Measurements from ENCODE around the gene RAD51. TPM values are rescaled to one million over a fixed set of nuclear protein-coding genes. Genes with fewer than 3 reads are reported as not detected.
A peak's percentile ranks its signal among the peaks of the same experiment; 100 is the strongest.

Gene RAD51
- total and polyA plus RNA-seq, 2 donors (not counting 3 experiments of a cell fraction or from before 2014, with no cell fraction given) = 11.1 to 30.9 TPM

DNA sequence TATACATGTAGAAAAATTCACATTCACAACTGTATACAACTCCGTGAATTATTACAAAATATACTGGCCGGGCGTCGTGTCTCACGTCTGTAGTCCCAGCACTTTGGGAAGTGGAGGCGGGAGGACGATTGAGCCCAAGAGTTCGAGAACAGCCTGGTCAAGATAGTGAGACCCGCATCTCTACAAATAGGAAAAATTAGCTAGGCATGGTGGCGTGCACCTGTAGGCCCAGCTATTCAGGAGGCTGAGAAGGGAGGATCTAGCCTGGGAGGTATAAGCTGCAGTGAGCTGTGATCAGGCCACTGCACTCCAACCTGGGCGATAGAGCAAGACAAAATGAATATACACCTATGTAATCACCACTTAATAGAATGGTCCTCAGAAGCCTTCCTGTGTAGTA lies 1.3 kb downstream of the RAD51 start:
- H3K4me2 ChIP-seq (ENCODE audit: insufficient read depth, low read length) = peak overlapping the region; percentile 30
- H3K4me3 ChIP-seq (replicated peaks in 1 of 3; ENCODE audit: insufficient read depth in 1 of 3, low read depth in 1 of 3, low read length in 3 of 3) = peak overlapping the region in 2 of 3 experiments; percentile 92 to 96
- no peak overlapping the region for H2AFZ ChIP-seq (ENCODE audit: low read depth, low read length)
- BruUV-seq (replicated peaks) = no TSS peak
- no peaks in the 10 kb centered on the region for H3K27me3 ChIP-seq (ENCODE audit: control insufficient read depth in 2 of 2, insufficient read depth in 2 of 2, low read length in 2 of 2)
- intact Hi-C loops (cut with micrococcal nuclease) = loop anchor here (5.0 kb wide), 1 partner anchor 104 kb away; the partner anchor contains the start of gene KNL1
- no peak for TF ChIP-seq EZH2 (IDR thresholded peaks at IDR 0.05; ENCODE audit: borderline replicate concordance, low read depth, low read length, severe bottlenecking)
- TF ChIP-seq GATA2 (IDR thresholded peaks at IDR 0.05; ENCODE audit: insufficient read depth, insufficient read length, low read depth, low read length) = no peak
- dilution Hi-C loops (cut with MboI; ENCODE audit: extremely low pct_ligation_motif_present, low sequenced_read_pairs) = no loop called here
- no peaks in the 10 kb centered on the region for H3K9me3 ChIP-seq (replicated peaks; ENCODE audit: control insufficient read depth, insufficient read depth, low read length)
- FAIRE-seq = no peak
- H3K9ac ChIP-seq (replicated peaks; ENCODE audit: extremely low read depth, insufficient read depth, low read length) = no peak overlapping the region
- H4K20me1 ChIP-seq (replicated peaks; ENCODE audit: control insufficient read depth, extremely low read depth, insufficient read depth, low read length) = no peaks in the 10 kb centered on the region
- H3K27ac ChIP-seq (ENCODE audit: insufficient read depth, low read depth, low read length) = no peak overlapping the region
- DNase-seq (ENCODE audit: low read depth, low spot score) = no peak
- no peaks in the 10 kb centered on the region for H3K9me1 ChIP-seq (replicated peaks; ENCODE audit: control insufficient read depth, extremely low read depth, insufficient read depth, low read length)
- H3K36me3 ChIP-seq (ENCODE audit: control insufficient read depth in 2 of 2, extremely low read depth in 1 of 2, insufficient read depth in 2 of 2, low read length in 2 of 2) = peaks cover 0 to 6% of the 10 kb centered on the region in 2 experiments
- ChIA-PET POLR2A (no interaction called here), CTCF (no interaction called here)
- peaks cover 20% of the 10 kb centered on the region for H3K79me2 ChIP-seq (ENCODE audit: control insufficient read depth, insufficient read depth, low read length)
- peaks cover 13% of the 10 kb centered on the region for H3K4me1 ChIP-seq (ENCODE audit: control insufficient read depth, extremely low read depth, insufficient read depth, low read length)

DNA sequence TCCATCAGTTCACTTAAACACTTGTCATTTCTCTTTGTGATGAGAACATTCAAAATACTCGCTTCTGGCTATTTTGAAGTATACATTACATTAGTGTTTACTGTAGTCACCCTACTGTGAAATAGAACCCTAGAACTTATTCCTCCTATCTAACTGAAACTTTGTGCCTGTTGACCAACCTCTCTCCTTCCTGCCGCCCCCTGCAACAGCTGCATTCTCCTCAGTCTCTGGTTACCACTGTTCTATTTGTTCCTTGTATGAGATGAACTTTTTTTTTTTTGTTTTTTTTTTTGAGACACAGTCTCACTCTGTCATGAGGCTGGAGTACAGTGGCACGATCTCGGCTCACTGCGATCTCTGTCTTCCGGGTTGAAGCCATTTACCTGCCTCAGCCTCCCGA lies 2.9 kb downstream of the RAD51 start:
- Histone ChIP-seq H3K27ac (ENCODE audit: insufficient read depth, low read depth, low read length) (no peak overlapping the region), H3K27me3 (ENCODE audit: control insufficient read depth in 2 of 2, insufficient read depth in 2 of 2, low read length in 2 of 2) (no peaks in the 10 kb centered on the region), H3K4me1 (ENCODE audit: control insufficient read depth, extremely low read depth, insufficient read depth, low read length) (peaks cover 13% of the 10 kb centered on the region), H3K4me2 (ENCODE audit: insufficient read depth, low read length) (no peak overlapping the region), H3K9me3 (replicated peaks; ENCODE audit: control insufficient read depth, insufficient read depth, low read length) (no peaks in the 10 kb centered on the region), H2AFZ (ENCODE audit: low read depth, low read length) (no peak overlapping the region), H3K9ac (replicated peaks; ENCODE audit: extremely low read depth, insufficient read depth, low read length) (no peak overlapping the region), H4K20me1 (replicated peaks; ENCODE audit: control insufficient read depth, extremely low read depth, insufficient read depth, low read length) (no peaks in the 10 kb centered on the region), H3K9me1 (replicated peaks; ENCODE audit: control insufficient read depth, extremely low read depth, insufficient read depth, low read length) (no peaks in the 10 kb centered on the region), H3K79me2 (ENCODE audit: control insufficient read depth, insufficient read depth, low read length) (peaks cover 20% of the 10 kb centered on the region), H3K36me3 (ENCODE audit: control insufficient read depth in 2 of 2, extremely low read depth in 1 of 2, insufficient read depth in 2 of 2, low read length in 2 of 2) (peaks cover 0 to 9% of the 10 kb centered on the region in 2 experiments), H3K4me3 (replicated peaks in 1 of 3; ENCODE audit: insufficient read depth in 1 of 3, low read depth in 1 of 3, low read length in 3 of 3) (no peak overlapping the region)
- dilution Hi-C loops (cut with MboI; ENCODE audit: extremely low pct_ligation_motif_present, low sequenced_read_pairs) (no loop called here), intact Hi-C loops (cut with micrococcal nuclease) (loop anchor here (5.0 kb wide), 1 partner anchor 106 kb away; the partner anchor contains the start of gene KNL1)
- no TSS peak for BruUV-seq (replicated peaks)
- FAIRE-seq = no peak
- ChIA-PET CTCF (no interaction called here), POLR2A (no interaction called here)
- TF ChIP-seq, protein P1, sequence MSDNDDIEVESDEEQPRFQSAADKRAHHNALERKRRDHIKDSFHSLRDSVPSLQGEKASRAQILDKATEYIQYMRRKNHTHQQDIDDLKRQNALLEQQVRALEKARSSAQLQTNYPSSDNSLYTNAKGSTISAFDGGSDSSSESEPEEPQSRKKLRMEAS (IDR thresholded peaks at IDR 0.05; ENCODE audit: insufficient read depth, insufficient read length) = no peak
- TF ChIP-seq, protein P2, sequence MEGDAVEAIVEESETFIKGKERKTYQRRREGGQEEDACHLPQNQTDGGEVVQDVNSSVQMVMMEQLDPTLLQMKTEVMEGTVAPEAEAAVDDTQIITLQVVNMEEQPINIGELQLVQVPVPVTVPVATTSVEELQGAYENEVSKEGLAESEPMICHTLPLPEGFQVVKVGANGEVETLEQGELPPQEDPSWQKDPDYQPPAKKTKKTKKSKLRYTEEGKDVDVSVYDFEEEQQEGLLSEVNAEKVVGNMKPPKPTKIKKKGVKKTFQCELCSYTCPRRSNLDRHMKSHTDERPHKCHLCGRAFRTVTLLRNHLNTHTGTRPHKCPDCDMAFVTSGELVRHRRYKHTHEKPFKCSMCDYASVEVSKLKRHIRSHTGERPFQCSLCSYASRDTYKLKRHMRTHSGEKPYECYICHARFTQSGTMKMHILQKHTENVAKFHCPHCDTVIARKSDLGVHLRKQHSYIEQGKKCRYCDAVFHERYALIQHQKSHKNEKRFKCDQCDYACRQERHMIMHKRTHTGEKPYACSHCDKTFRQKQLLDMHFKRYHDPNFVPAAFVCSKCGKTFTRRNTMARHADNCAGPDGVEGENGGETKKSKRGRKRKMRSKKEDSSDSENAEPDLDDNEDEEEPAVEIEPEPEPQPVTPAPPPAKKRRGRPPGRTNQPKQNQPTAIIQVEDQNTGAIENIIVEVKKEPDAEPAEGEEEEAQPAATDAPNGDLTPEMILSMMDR (IDR thresholded peaks at IDR 0.05; ENCODE audit: extremely low read depth in 1 of 2, insufficient read depth in 1 of 2, low read depth in 1 of 2, low read length in 2 of 2) = no peak
- TF ChIP-seq EZH2 (IDR thresholded peaks at IDR 0.05; ENCODE audit: borderline replicate concordance, low read depth, low read length, severe bottlenecking) (no peak), MYC (IDR thresholded peaks at IDR 0.05; ENCODE audit: low read depth, low read length) (no peak), JUN (IDR thresholded peaks at IDR 0.05; ENCODE audit: borderline replicate concordance, insufficient read depth, insufficient read length, low read depth) (no peak), GATA2 (IDR thresholded peaks at IDR 0.05; ENCODE audit: insufficient read depth, insufficient read length, low read depth, low read length) (no peak), POLR2A (IDR thresholded peaks at IDR 0.05; ENCODE audit: low read depth, low read length) (no peak), POLR2AphosphoS5 (IDR thresholded peaks at IDR 0.05; ENCODE audit: insufficient read depth, low read depth, low read length) (no peak)
- DNase-seq (ENCODE audit: low read depth, low spot score) = no peak
